Measurements from ENCODE around the gene AMN1. TPM values are rescaled to one million over a fixed set of nuclear protein-coding genes. Genes with fewer than 3 reads are reported as not detected.
"Not testable (repeated sequence)": the region's sequence is repeated elsewhere in the genome, so short reads cannot be mapped to it uniquely, and the experiment has no call there.

The AMN1 gene
- total RNA-seq, 4 donors from 2014 or later: 1.9 to 6.7 (median 5.7) TPM

GRCh38 chr12:31752450-31752849 is 23.6 kb upstream of the AMN1 start:
- H3K36me3 ChIP-seq: no peaks in the 10 kb centered on the region
- no peak for DNase-seq
- H3K27ac ChIP-seq: peak overlapping the region in 2 of 4 donors; percentile 86 to 91
- TF ChIP-seq, protein P1, sequence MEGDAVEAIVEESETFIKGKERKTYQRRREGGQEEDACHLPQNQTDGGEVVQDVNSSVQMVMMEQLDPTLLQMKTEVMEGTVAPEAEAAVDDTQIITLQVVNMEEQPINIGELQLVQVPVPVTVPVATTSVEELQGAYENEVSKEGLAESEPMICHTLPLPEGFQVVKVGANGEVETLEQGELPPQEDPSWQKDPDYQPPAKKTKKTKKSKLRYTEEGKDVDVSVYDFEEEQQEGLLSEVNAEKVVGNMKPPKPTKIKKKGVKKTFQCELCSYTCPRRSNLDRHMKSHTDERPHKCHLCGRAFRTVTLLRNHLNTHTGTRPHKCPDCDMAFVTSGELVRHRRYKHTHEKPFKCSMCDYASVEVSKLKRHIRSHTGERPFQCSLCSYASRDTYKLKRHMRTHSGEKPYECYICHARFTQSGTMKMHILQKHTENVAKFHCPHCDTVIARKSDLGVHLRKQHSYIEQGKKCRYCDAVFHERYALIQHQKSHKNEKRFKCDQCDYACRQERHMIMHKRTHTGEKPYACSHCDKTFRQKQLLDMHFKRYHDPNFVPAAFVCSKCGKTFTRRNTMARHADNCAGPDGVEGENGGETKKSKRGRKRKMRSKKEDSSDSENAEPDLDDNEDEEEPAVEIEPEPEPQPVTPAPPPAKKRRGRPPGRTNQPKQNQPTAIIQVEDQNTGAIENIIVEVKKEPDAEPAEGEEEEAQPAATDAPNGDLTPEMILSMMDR (IDR thresholded peaks at IDR 0.05): no peak
- TF ChIP-seq POLR2A (IDR thresholded peaks at IDR 0.05): no peak
- H3K27me3 ChIP-seq: no peaks in the 10 kb centered on the region
- peaks cover 0 to 9% (median 0%) of the 10 kb centered on the region in 3 donors for H3K9me3 ChIP-seq
- intact Hi-C loops (cut with DNase I): no loop called here
- H3K4me1 ChIP-seq: peaks cover 3 to 49% (median 14%) of the 10 kb centered on the region in 3 donors
- H3K4me3 ChIP-seq: no peak overlapping the region
- WGBS, 2 donors: 73 to 92% methylated on average over 4 of the region's 4 CpGs

GRCh38 chr12:31751085-31751484 is 22.3 kb upstream of the AMN1 start:
- Histone ChIP-seq H3K27ac (peak overlapping the region; percentile 86 to 91 (median 87)), H3K4me1 (peaks cover 11 to 61% (median 26%) of the 10 kb centered on the region in 3 donors), H3K27me3 (no peaks in the 10 kb centered on the region), H3K9me3 (peaks cover 0 to 9% (median 0%) of the 10 kb centered on the region in 3 donors), H3K36me3 (no peaks in the 10 kb centered on the region), H3K4me3 (no peak overlapping the region)
- WGBS, 2 donors: 41 to 51% methylated on average over 2 of the region's 2 CpGs
- intact Hi-C loops (cut with DNase I): no loop called here
- no peak for DNase-seq
- TF ChIP-seq, protein P1 (IDR thresholded peaks at IDR 0.05): no peak
- TF ChIP-seq POLR2A (IDR thresholded peaks at IDR 0.05): no peak

DNA sequence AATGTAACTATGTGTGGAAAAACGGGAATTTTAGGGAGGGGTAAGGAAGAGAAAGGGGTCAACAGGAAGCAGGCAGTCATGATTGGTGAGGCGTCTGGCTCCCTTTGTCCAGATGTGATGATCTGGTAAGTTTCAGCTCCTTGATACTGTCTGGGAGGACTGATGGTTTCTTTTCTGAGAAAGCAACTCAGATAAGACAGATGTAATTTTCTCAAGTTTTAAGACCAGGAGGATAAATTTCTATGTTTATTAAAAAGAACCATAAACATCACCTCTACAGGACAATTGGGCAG is 21.9 kb upstream of the AMN1 start:
- DNase-seq: no peak
- Histone ChIP-seq H3K27ac (peak overlapping the region; percentile 86 to 91 (median 87)), H3K4me3 (no peak overlapping the region), H3K36me3 (no peaks in the 10 kb centered on the region), H3K27me3 (no peaks in the 10 kb centered on the region), H3K4me1 (peaks cover 14 to 65% (median 30%) of the 10 kb centered on the region in 3 donors), H3K9me3 (peaks cover 0 to 9% (median 0%) of the 10 kb centered on the region in 3 donors)
- 57 to 61% methylated on average over 2 of the region's 2 CpGs for WGBS, 2 donors
- intact Hi-C loops (cut with DNase I): no loop called here
- TF ChIP-seq, protein P1 (IDR thresholded peaks at IDR 0.05): no peak
- no peak for TF ChIP-seq POLR2A (IDR thresholded peaks at IDR 0.05)

DNA sequence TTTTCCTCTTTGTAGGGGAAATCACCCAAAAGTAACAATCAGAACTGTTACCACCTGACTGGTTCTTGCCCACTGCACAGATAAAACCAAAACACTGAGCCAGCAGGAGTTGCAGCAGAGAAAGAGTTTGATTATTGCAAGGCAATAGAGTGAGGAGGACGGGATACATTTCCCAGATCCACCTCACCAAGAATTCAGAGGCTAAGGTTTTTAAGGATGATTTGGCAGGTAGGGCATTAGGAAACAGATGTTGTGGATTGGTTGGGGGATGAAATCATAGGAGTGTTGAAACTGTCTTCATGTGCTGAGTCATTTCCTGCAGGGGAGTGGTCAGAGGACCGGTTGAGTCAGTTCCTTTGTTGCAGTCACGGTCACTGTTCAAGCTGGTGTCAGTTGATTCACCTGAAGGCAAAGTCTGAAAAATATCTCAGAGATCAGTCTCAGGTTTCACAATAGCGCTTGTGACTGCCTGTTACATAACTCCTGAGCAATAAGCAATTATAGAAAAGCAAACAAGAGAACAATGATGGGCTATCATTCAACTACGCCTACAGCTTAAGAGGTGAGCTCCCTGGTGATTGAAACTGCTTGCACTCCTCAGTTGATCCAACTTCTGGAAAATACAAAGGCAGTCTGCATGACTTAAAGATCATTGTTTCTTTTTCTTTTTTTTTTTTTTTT is 20.3 kb upstream of the AMN1 start:
- H3K27ac ChIP-seq: peak overlapping the region; percentile 86 to 91 (median 87)
- peaks cover 14 to 80% (median 36%) of the 10 kb centered on the region in 3 donors for H3K4me1 ChIP-seq
- TF ChIP-seq, protein P1 (IDR thresholded peaks at IDR 0.05): no peak
- peak in 2 of 4 donors; percentile 9 to 33 for TF ChIP-seq POLR2A (IDR thresholded peaks at IDR 0.05)
- H3K4me3 ChIP-seq: no peak overlapping the region
- H3K27me3 ChIP-seq: no peaks in the 10 kb centered on the region
- no peak for DNase-seq
- H3K36me3 ChIP-seq: no peaks in the 10 kb centered on the region
- intact Hi-C loops (cut with DNase I): no loop called here
- WGBS, 2 donors: 18% methylated on average over 5 of the region's 5 CpGs
- peaks cover 0 to 9% (median 0%) of the 10 kb centered on the region in 3 donors for H3K9me3 ChIP-seq

GRCh38 chr12:31745242-31745641 is 16.4 kb upstream of the AMN1 start:
- H3K4me3 ChIP-seq: no peak overlapping the region
- H3K36me3 ChIP-seq: no peaks in the 10 kb centered on the region
- no peaks in the 10 kb centered on the region for H3K27me3 ChIP-seq
- peak overlapping the region in 3 of 4 donors; percentile 80 to 91 (median 86) for H3K27ac ChIP-seq
- peaks cover 11 to 78% (median 28%) of the 10 kb centered on the region in 3 donors for H3K4me1 ChIP-seq
- H3K9me3 ChIP-seq: peaks cover 0 to 9% (median 0%) of the 10 kb centered on the region in 3 donors
- no peak for DNase-seq
- no peak for TF ChIP-seq POLR2A (IDR thresholded peaks at IDR 0.05)
- TF ChIP-seq, protein P1 (IDR thresholded peaks at IDR 0.05): no peak
- intact Hi-C loops (cut with DNase I): no loop called here
- 82 to 85% methylated on average over 2 of the region's 2 CpGs for WGBS, 2 donors

DNA sequence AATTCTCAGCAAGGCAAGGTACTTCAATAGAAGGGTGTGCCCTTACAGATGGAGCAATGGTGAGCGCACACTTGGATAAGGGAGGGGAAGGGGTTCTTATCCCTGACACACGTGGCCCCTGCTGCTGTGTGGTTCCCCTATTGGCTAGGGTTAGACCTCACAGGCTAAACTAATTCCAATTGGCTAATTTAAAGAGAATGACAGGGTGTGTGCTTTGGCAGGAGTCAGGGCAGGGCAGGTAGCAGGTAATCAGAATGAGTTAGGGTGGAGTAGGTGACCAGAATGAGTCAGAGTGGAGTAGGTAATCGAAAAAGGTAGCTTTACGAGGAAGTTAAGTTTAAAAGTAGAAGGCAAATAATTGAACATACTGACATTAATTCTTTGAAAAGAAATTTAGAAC is 15.5 kb upstream of the AMN1 start:
- H3K9me3 ChIP-seq; intact Hi-C loops (cut with DNase I); H3K27me3 ChIP-seq; H3K4me3 ChIP-seq; DNase-seq; H3K36me3 ChIP-seq: not testable (repeated sequence)
- Histone ChIP-seq H3K27ac (peak overlapping the region; percentile 53 to 91 (median 83)), H3K4me1 (peaks cover 11 to 69% (median 28%) of the 10 kb centered on the region in 3 donors)
- WGBS, 2 donors: 43 to 52% methylated on average over 4 of the region's 4 CpGs
